Measurements from ENCODE around the gene DNAJC15.
"Not testable (repeated sequence)": the region's sequence is repeated elsewhere in the genome, so short reads cannot be mapped to it uniquely, and the experiment has no call there.

DNAJC15 gene

GRCh38 chr13:43023289-43023963, at the start of gene DNAJC15:
TSS of gene DNAJC15 (plus strand) at chr13:43023586. CDS start at chr13:43023627, 41 bp downstream.
- FAIRE-seq = no peak

DNA sequence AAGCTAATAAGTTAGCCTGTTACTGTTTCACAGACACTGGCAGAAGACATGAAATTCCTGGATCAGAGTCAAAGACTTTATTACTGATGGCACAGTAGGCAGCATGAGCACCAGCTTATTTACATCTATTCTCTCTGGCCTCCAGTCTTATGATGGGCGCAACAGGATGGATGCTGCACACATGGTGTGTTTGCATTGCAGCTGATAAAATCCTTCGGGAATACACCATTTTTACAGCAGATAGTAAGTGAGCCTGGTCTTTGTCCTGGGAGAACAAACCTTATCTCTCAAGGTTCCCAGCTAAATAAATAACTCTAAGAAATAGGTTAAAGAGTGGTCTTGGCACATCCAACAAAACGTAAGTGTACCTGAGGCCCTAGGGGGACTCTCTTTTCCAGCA, 47.3 kb upstream of the DNAJC15 start:
- no peak for FAIRE-seq

DNA sequence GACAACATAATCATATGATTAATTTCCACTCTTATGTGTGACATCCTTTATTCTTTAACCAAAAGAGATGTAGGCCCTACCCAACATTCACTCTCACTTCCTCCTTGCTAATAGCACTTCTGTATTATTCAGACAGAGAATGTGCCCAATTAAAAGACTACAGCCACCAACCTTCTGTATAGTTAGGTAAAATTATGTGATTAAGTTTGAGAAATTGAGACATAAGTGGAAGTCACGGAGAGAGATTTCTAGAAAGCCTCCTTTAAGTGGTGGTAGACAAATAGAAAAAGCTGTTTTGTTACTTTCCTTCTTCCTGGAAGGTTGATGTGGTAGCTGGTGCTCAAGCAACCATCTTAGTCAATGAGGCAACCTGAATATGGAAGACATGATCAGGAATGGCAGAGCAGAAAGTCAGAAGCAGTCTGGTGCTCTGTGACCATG, 46.1 kb upstream of the DNAJC15 start:
- no peak for FAIRE-seq

DNA sequence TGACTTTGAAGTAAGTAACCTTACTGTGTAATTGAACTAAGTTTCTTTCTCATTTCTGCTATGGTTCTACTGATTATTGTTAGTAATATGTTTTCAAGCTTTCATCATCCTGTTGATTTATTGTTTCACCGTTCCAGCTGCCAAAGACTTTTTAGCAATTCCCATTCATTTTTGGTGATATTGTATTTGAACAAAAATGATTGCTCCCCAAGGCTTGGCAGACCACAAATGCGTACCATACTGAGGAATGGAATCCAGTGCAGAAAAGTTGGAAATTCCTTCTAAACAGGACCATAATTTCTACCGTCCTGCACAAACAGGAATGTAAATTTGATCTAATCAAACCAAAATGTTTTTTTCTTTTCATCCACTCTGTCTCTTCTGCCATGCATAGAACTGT, 42.1 kb upstream of the DNAJC15 start:
- FAIRE-seq = no peak

GRCh38 chr13:42981853-42982252, 41.5 kb upstream of the DNAJC15 start:
- FAIRE-seq = no peak

DNA sequence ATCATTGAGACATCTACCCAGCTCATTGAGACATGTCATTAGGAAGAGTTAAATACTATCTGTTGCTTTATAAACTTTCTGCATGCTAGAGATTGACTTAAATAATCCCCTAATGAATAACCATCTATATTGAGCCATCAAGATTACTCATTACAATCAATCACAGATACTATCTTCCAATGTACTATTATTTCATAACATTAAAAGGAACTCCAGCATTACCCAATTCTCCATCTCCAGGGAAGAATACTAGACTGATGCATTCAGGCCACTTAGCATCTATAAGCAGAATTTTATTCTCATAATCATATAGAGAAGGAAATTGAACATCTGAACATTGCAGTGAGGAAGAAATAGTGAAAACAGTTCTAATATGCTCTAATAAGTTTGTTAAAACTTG, 39.4 kb upstream of the DNAJC15 start:
- FAIRE-seq = no peak

- no peak for FAIRE-seq
Observed at GRCh38 chr13:42984691-42985090, 38.7 kb upstream of the DNAJC15 start.

DNA sequence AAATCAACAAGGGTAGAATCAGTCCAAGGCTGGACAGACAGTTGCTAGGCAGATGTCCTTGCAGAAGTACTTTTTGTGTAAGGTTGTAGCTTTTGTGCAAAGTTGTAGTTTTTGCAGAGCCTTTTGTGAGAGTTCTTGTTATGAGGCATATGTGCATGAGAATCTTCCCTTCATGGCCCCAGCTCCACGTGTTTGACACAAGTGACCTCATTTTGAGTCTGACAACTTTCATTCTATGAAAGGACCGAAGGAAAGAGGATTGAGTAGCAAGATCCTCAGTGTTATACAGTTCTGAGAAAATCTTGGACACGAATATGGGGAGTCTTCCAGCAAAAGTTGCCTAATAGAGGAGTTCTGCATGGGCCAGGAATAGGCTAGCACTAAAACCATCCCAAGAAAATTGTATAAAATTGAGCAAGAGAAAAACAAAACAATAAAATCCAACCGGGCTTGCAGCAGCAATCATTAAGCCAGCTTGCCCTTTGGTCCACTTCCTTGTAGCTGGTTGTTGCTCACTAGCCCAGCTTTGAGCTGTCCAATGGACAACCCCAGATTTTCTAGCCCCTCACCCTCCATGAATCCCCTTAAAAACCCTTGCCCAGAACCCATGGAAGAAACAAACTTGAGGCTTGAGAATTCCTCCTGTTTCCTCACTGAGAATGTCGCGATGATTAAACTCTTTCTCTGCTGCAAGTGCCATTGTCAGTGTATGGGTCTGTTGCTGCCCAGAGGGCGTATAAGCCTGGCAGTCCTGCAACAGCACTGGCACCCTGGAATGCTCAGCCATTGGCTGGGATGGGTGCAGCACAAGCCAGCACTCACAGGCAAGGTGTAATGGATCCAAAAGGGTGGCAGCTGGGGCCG, 37.8 kb upstream of the DNAJC15 start:
- FAIRE-seq = peak; percentile 33

GRCh38 chr13:42986176-42986574, 37.2 kb upstream of the DNAJC15 start:
- no peak for FAIRE-seq

GRCh38 chr13:42990291-42991232, 32.8 kb upstream of the DNAJC15 start:
- peak; percentile 99 for FAIRE-seq

- not testable (repeated sequence) for FAIRE-seq
Observed at GRCh38 chr13:42991233-42991897, 32.0 kb upstream of the DNAJC15 start.

GRCh38 chr13:42991898-42992763, 31.3 kb upstream of the DNAJC15 start, which contains the start of gene EPSTI1:
TSS of gene EPSTI1 (minus strand) at chr13:42992241. CDS start at chr13:42992165, 76 bp downstream.
- peak; percentile 21 for FAIRE-seq

- FAIRE-seq = no peak
Observed at GRCh38 chr13:42992764-42993122, 30.6 kb upstream of the DNAJC15 start.

DNA sequence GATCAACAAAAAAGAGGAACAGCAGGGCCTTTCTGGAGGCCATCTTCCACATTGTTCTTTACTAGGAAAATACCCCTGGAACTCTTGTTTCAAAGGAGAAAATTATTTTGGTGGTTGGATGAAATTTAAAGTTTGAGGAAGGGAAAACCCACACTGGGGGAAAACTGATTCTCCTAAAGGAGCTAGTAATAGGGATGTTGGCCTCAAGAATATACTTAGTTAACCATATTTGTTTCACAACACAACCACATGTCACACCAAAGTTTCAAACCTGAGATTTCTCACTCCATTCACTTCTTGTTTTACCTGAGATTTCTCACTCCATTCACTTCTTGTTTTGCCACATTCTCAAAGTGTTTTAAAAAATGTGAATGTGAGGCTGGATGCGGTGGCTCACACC, 28.5 kb upstream of the DNAJC15 start:
- FAIRE-seq = no peak

- FAIRE-seq = no peak
Observed at GRCh38 chr13:42996584-42996983, 26.8 kb upstream of the DNAJC15 start.

DNA sequence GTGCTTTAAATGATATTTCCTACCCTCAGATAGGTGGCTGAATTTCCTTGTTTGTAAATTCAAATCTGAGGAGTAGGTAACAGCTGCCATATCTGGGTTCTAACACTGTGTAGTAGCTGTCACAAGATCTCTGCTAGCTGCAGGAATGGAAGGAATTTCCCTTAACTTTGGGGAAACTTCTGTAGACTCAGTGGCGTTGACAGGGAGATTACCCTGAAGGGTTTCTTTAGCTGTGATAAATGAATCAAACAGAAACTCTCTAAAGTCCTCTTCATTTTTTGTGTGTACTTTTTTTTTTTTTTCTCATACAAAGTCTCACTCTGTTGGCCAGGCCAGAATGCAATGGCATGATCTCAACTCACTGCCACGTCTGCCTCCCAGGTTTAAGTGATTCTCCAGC, 26.0 kb upstream of the DNAJC15 start:
- no peak for FAIRE-seq

DNA sequence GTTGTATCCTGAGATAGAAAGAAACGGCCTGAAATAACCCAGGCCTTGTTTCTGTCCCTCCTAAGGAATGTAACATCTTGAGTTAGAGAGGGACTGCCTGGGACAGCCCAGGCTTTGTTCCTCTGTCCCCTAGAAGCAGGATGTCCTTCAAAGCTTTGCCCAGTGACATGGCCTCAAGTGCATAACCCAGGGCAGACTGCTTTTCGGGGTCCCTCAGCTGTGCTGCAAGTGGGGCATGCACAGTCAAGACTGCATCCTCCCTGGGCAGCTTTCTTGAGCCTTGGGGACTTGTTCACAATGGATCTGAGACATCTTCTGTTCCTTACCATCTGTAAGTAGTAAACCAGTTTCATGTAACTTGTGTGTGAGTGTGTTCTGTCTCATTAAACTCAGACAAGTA, 23.9 kb upstream of the DNAJC15 start:
- no peak for FAIRE-seq

DNA sequence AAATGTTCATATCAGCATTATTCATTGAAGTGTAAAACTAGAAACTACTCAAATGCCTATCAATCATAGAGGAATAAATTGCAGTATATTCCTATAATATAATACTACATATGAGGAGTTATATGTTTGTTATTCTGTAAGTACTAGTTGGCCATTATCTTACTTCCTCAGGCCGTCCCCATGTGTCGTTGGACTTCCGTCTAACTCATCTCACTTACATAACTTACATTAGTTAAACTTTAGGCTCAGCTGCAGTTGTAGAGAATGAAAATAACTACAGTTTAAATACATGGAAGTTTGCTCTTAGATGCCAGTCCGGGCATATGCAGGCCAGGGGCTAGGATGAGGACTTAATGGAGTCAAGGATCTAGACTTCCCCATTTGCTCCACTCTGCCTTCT, 22.7 kb upstream of the DNAJC15 start:
- FAIRE-seq = no peak

- FAIRE-seq = no peak
Observed at GRCh38 chr13:43002021-43002420, 21.4 kb upstream of the DNAJC15 start.

- FAIRE-seq = no peak
Observed at GRCh38 chr13:43003010-43003409, 20.4 kb upstream of the DNAJC15 start.

- FAIRE-seq = no peak
Observed at GRCh38 chr13:43003729-43004128, 19.7 kb upstream of the DNAJC15 start.

Measured in islet of Langerhans (tissue), 1 donor.